Activated T-cell treated with anti-CD3 and anti-CD28 coated beads, Interleukin-2, amount 50 U/mL, for 48 hours (primary cell): Measurements from ENCODE around the gene ZNF318.
"Not testable (repeated sequence)": the region's sequence is repeated elsewhere in the genome, so short reads cannot be mapped to it uniquely, and the experiment has no call there.

Source experiments
- DNase-seq, 2 experiments: peaks; one replicate each; pipeline ENCODE4 v3.0.0-alpha.2; 2020

Gene ZNF318

GRCh38 chr6:43331891-43332290 lies 37.6 kb downstream of the ZNF318 start:
- DNase-seq: no peak

GRCh38 chr6:43331470-43331869 lies 38.0 kb downstream of the ZNF318 start:
- DNase-seq: no peak

- DNase-seq: no peak
These were observed 40.9 kb downstream of the ZNF318 start for GRCh38 chr6:43328528-43328927.

DNA sequence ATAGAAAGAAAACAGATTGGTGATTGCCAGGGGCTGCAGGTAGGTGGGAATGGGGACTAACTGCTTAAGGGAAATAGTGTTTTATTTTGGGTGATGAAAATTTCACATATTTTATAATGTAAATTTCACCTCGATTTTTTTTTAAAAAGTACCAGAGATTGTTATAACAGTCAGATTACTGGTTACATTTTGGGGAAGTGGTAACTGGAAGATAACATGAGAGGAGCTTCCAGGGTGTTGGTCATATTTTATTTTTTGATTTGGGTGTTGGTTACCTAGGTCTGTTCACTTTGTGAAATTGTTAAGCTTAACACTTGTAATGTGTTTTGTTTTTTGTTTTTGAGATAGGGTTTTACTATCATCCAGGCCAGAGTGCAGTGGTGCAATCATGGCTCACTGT lies 43.6 kb downstream of the ZNF318 start:
- no peak for DNase-seq

DNA sequence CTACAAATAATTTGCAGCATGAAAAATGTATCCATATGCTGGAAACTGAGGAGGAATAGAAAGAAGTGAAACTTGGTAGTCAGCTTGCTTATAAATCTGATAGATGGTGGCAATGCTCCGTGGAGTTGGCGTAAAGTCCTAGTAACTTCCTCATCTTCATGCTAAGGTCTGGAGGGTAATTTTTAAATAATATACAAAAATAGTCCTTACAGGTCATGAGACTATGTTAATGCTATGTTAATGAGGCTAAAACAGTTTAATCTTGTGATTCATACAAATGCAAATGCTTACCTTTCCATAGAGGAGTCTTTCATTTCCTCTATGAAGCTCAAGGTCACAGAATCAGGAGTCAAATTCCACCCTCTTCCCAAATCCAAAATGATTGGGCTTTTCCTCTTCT lies 51.4 kb downstream of the ZNF318 start:
- DNase-seq: no peak

DNA sequence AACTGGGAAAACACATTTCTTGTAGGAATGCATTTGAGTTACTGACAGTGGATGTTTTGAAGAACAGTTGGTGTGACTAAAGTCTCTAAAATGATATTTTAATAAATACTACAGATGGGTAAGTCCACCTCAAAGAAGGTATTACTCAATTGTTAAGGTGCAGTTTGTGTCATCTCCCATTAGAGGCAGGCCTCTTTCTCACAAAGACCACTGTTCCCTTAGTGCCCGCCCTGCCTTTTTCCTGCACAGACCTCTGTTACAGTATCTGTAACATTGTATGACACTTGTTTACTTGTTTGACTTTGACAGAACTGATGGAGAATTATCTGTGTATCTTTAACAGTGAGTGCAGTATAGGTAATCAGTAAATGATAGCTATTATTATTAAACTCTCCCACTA lies 55.6 kb downstream of the ZNF318 start:
- DNase-seq: no peak

DNA sequence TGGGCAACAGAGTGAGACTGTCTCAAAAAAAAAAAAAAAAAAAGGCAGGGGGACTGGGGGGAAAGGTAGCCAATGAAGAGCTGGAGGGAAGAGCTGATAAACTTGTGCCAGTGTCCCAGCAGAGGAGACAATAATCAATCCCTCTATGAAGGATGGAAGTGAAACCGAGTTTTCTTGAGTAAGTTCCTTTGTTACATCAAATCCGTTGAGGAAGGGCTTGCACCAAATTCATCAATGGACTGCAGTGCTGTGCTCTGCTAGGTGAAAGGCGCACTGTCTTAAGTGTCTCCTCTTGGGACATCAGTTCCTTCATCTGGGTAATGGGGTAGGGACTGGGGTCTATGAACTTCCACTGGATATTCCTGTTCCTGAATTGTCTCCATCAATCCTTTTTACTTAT lies 57.8 kb downstream of the ZNF318 start:
- DNase-seq: no peak

DNA sequence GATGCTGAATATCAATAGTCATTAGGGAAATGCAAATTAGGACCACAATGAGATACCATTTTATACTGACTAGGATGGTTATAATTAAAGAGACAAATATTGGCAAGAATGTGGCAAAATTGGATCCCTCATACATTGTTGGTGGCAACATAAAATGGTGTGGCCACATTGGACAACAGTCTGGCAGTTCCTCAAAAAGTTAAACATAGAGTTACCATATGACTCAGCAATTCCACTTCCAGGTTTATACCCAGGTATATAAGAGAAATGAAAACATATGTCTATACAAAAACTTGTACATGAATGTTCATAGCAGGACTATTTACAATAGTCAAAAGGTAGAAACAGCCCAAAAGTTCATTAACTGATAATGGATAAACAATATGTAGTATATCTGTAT lies 58.8 kb downstream of the ZNF318 start:
- DNase-seq: no peak

DNA sequence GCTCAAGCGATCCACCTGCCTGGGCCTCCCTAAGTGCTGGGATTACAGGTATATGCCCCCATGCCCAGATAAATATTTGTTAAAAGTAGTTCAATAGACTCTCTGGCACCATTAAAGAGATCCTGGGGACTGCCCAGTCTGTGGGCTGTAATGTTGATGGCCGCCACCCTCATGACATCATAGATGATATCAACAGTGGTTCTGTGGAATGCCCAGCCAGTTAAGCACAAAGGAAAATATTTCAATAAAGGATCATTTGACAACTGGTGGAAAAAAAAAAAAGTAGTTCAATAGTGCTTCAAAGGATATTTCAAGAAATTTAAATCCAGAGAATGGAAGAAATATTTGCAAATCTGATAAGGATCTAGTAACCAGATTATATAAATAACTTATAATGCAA lies 59.3 kb downstream of the ZNF318 start:
- no peak for DNase-seq

GRCh38 chr6:43308990-43309477 lies 60.4 kb downstream of the ZNF318 start:
- no peak for DNase-seq

- peak; percentile 56 to 72 for DNase-seq
These were observed 61.1 kb downstream of the ZNF318 start, which contains the start of gene CRIP3 for GRCh38 chr6:43308101-43308989. Gene CRIP3 (minus strand): TSS chr6:43308826. CDS start chr6:43308792, 34 bp downstream.

DNA sequence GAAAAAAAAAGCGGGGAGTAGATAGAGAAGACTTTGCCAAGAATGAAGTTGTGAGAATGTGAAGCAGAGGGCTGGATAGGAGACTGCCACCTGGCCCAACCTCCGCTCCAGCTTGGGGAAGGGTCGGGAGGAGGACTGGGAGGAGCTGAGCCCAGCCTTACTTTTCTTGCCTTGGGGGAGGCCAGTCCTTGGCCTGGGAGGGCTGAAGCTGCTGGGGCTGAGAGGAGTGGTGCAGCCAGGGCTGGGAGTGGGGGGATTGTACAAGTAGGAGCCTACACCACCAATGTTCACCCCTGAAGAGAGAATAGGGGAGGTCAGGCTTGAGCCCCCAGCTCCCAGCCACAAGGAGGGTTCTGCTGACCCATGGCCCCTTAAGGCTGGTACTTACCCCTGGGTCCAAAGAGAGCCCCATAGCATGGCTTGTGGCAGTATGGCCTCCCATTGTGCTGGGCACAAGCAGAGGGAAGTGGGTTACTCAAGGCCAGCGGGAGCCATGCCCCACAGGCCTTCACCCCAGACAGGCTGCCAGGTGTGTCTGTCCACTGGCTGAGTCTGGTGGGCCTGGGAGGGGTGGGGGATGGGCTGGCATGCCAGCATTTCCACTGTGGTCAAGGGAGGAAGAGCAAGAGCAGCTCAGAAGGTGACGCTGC lies 61.9 kb downstream of the ZNF318 start:
- no peak for DNase-seq

DNA sequence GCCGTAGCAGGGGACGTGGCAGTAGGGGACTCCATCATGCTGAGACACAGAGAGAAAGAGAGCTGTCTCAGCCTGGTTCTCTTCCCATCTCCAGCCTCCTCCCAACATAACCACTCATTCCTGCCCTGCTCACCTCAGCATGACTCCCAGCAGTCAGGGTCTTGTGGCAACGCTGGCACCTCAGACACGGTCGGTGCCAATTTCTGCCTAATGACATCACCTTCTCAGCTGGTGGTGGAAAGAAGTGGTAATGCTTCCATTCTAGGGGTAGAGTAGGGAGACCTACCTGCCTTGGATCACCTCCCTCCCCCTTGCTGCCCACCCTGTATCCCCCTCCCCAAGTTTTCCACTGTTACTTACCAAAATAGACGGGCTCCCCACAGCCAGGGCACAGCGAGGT lies 63.4 kb downstream of the ZNF318 start:
- peak in 1 of 2 experiments; percentile 11 for DNase-seq

GRCh38 chr6:43304882-43305281 lies 64.6 kb downstream of the ZNF318 start:
- no peak for DNase-seq

DNA sequence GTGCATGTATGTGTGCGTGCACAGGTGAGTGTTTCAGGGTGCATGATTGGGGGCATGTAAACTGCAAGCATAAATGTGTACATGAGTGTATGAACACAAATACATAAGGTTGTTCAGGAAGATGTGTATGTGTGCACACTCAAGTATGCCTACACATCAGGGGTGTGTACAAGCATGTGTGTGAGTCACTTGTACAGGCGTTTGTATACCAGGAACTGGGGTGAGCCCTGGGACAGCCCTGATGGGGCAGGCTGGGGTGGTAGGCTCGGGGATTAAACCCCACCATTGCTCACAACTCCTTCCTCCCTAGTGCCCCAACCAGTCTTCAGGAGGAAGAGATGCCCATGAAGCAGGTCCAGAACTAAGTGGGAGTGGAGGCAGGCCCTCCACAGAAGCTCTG lies 65.1 kb downstream of the ZNF318 start:
- DNase-seq: peak in 1 of 2 experiments; percentile 11

DNA sequence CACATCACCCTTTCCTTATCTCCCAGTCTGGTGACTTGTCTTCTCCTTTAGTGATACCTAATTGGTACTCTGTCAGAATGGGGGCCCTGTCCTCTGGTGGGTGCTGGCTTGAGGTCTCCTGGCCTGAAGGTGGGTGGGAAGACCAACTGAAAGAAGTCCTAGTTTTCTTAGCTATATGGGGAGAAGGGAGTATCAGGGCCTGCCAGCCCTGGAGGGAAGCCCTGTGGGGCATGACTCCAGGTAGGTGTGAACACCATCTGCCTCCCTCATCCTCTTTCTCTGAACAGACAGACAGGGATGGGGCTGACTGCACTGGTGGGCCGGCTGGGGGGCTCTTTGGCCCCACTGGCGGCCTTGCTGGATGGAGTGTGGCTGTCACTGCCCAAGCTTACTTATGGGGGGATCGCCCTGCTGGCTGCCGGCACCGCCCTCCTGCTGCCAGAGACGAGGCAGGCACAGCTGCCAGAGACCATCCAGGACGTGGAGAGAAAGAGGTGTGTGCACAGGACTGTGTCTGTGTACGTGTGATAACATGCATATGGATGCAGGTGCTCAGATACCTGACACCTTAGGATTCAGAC lies 65.6 kb downstream of the ZNF318 start:
- peak in 1 of 2 experiments; percentile 9 for DNase-seq

GRCh38 chr6:43303006-43303405 lies 66.4 kb downstream of the ZNF318 start:
- not testable (repeated sequence) for DNase-seq

DNA sequence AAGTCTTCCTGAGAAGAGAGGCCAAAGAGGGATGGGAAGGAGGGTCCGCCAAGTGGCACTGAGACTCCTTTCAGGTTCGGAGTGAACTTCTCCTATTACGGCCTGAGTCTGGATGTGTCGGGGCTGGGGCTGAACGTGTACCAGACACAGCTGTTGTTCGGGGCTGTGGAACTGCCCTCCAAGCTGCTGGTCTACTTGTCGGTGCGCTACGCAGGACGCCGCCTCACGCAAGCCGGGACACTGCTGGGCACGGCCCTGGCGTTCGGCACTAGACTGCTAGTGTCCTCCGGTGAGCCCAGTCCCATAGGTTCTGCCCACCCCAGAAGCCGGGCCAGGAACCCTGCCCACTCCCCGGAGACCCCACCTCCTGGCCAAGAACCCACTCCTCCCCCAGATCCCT lies 67.3 kb downstream of the ZNF318 start:
- DNase-seq: no peak

DNA sequence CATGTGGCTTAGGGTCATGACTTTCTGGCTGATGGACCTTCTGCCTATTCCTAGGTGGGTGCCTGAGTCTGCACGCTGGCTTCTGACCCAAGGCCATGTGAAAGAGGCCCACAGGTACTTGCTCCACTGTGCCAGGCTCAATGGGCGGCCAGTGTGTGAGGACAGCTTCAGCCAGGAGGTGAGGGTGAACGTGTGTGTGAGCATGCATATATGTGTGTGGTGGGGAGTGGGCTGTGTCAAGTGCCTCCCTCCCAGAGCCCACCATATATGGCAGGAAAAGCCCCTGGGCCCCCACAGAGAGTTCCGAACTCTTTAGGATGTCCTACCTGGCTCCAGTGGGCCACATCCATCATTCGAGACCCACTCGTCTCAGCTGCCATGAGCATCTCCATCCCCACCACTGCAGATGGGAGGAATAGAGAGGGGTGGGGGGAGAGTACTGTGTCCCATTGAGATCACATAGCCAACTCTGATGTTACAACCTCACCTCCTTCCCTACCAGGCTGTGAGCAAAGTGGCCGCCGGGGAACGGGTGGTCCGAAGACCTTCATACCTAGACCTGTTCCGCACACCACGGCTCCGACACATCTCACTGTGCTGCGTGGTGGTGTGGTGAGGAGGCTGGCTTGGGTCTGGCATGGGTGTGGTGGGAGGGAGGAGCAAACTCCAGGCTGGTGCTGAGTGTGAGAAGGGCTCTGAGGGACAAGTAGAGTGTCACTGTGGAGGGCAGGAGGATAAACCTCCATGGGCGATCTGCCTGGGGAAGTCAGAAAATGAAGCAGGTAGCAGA lies 68.2 kb downstream of the ZNF318 start:
- DNase-seq: no peak

- DNase-seq: peak in 1 of 2 experiments; percentile 9
These were observed 69.8 kb downstream of the ZNF318 start for GRCh38 chr6:43299338-43300293.

DNA sequence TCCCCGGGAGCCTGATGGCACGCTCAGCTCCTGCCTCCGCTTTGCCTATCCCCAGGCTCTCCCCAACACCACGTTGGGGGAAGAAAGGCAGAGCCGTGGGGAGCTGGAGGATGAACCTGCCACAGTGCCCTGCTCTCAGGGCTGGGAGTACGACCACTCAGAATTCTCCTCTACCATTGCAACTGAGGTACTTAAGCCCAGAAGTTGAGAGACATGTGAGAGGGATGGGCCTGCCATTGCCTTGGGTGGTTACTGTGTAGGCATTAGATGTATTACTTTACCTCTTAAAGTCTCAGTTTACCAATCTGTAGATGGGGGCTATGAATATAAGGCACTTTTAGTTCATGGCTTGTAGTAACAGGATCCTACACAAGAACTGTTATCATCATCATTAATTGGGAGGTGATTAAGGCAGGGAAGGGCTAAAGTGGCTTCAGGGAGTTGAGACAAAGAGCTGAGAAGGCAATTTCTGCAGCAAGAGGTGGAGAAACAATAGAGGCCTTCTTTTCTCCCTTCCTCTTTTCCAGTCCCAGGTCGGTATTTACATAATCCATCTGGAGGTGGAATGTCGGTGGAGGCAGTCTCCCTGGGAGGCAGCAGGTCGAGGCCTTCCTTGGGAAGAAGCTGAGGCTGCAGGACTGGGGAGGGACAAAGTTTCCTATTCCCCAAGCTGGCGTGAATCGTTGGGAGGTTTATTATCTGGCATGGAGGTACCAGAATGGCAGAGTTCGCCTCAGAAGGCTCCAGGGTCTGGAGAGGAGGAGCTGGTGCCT lies 70.7 kb downstream of the ZNF318 start:
- DNase-seq: no peak
